Astrocyte (in vitro differentiated cells and primary cell): ENCODE results near the gene VAV2. TPM values are rescaled to one million over a fixed set of nuclear protein-coding genes. Genes with fewer than 3 reads are reported as not detected.

Source experiments
- DNase-seq: peaks from one replicate; pipeline ENCODE4 v3.0.0-alpha.2; 2010; ENCODE audit warnings: low read depth
- FAIRE-seq: peaks from 2 replicates; lab custom pipeline; 2011; peaks lifted over from hg19 to GRCh38; lab: Jason Lieb, UNC
- H2AFZ ChIP-seq: 2 replicates; pipeline ENCODE4 v1.6.0; 2012; ENCODE audit warnings: low read depth, low read length, inconsistent platforms
- H3K27ac ChIP-seq: 2 replicates; pipeline ENCODE4 v1.5.1; 2011; ENCODE audit warnings: low read depth, low read length, inconsistent platforms
- H3K27me3 ChIP-seq: 2 replicates; pipeline ENCODE4 v1.6.0; 2011; ENCODE audit warnings: low read length, inconsistent platforms; ENCODE audit not compliant: insufficient read depth
- H3K36me3 ChIP-seq: 2 replicates; pipeline ENCODE4 v1.5.1; 2011; ENCODE audit warnings: low read length, inconsistent platforms; ENCODE audit not compliant: insufficient read depth
- H3K4me1 ChIP-seq: 2 replicates; pipeline ENCODE4 v1.5.1; 2011; ENCODE audit warnings: low read length, inconsistent platforms; ENCODE audit not compliant: insufficient read depth
- H3K4me2 ChIP-seq: 2 replicates; pipeline ENCODE4 v1.6.0; 2012; ENCODE audit warnings: low read length, inconsistent platforms
- H3K4me3 ChIP-seq: 2 replicates; pipeline ENCODE4 v1.5.1; 2011; ENCODE audit warnings: low read depth, mild to moderate bottlenecking, low read length, inconsistent platforms; ENCODE audit not compliant: insufficient read depth
- H3K79me2 ChIP-seq: 2 replicates; pipeline ENCODE4 v1.6.0; 2012; ENCODE audit warnings: mild to moderate bottlenecking, low read length, inconsistent platforms; ENCODE audit not compliant: insufficient read depth
- H3K9ac ChIP-seq: 2 replicates; pipeline ENCODE4 v1.6.0; 2012; ENCODE audit warnings: mild to moderate bottlenecking, low read length, inconsistent platforms
- H3K9me3 ChIP-seq: 2 replicates; pipeline ENCODE4 v1.5.1; 2012; ENCODE audit warnings: low read depth, mild to moderate bottlenecking, low read length, inconsistent platforms; ENCODE audit not compliant: insufficient read depth
- H4K20me1 ChIP-seq: 2 replicates; pipeline ENCODE4 v1.6.0; 2012; ENCODE audit warnings: low read length, inconsistent platforms; ENCODE audit not compliant: insufficient read depth
- H3K27ac Mint-ChIP-seq: one replicate; pipeline ENCODE4 v1.8.0; 2021; ENCODE audit warnings: mild to moderate bottlenecking, mixed read lengths; ENCODE audit not compliant: unreplicated experiment
- H3K27me3 Mint-ChIP-seq: one replicate; pipeline ENCODE4 v1.8.0; 2021; ENCODE audit warnings: low read depth, mixed read lengths; ENCODE audit not compliant: unreplicated experiment
- H3K36me3 Mint-ChIP-seq: one replicate; pipeline ENCODE4 v1.8.0; 2021; ENCODE audit warnings: low read depth, mixed read lengths; ENCODE audit not compliant: unreplicated experiment
- H3K4me1 Mint-ChIP-seq: one replicate; pipeline ENCODE4 v1.8.0; 2021; ENCODE audit warnings: low read depth, mixed read lengths; ENCODE audit not compliant: unreplicated experiment
- H3K4me3 Mint-ChIP-seq: one replicate; pipeline ENCODE4 v1.8.0; 2021; ENCODE audit warnings: mild to moderate bottlenecking, moderate library complexity, mixed read lengths; ENCODE audit not compliant: unreplicated experiment
- H3K9me3 Mint-ChIP-seq: one replicate; pipeline ENCODE4 v1.8.0; 2021; ENCODE audit warnings: mild to moderate bottlenecking, mixed read lengths; ENCODE audit not compliant: unreplicated experiment
- EZH2 ChIP-seq: IDR thresholded peaks from 2 replicates; pipeline ENCODE4 v1.6.1; 2012; ENCODE audit warnings: mild to moderate bottlenecking, low read length, inconsistent platforms; ENCODE audit not compliant: insufficient read depth
- total RNA-seq: library from RNA; stranded (reverse); gene quantifications from 2 replicates; pipeline ENCODE4 v1.2.1, GENCODE V29; 2021
- TF ChIP-seq, protein P1 (sequence below): IDR thresholded peaks from 2 replicates; pipeline ENCODE4 v1.5.1; 2011; ENCODE audit warnings: low read depth, mild to moderate bottlenecking, inconsistent platforms, low read length, moderate library complexity; ENCODE audit not compliant: insufficient read depth

VAV2 gene
- total RNA-seq, 1 donor from 2014 or later, result 36.5 TPM

DNA sequence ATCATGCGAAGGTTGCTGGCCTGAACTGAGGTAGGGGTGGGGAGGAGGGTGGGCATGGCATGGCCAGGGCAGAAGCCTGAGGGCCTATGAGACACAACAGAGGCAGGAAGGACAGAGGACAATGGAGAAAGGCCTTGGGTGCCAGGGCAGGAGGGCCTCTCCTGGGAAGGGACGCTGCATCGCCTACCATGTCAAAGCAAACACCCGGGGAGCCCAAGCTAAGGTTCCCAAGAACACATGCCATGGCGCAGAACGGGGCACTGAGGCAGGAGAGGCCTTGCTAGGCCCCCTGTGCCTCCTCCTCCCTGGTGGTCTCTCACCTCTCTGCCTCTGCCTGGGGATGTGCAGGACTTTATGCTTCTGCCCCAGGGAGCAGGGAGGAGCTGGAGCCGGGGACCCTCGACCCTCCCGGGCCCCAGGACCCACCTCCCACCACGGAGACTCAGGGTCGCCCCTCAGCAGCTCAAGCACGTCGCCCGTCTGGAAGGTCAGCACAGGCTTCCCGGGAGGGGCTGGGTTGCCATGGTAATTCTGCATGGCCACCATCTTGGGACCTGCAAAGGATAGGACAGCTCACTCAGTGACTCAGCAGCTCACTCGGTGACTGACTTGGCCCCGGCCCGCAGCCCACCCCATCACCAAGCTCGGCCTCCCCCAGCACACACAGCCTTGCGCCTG is 213.6 kb downstream of the VAV2 start:
- Mint-ChIP-seq H3K9me3 (no peaks in the 10 kb centered on the region), H3K27me3 (no peaks in the 10 kb centered on the region), H3K27ac (no peak overlapping the region), H3K36me3 (peaks cover 15% of the 10 kb centered on the region), H3K4me1 (peaks cover 7% of the 10 kb centered on the region), H3K4me3 (no peak overlapping the region)
- Histone ChIP-seq H3K36me3 (peaks cover 17% of the 10 kb centered on the region), H3K27me3 (no peaks in the 10 kb centered on the region), H3K4me1 (peaks cover 5% of the 10 kb centered on the region), H2AFZ (no peak overlapping the region), H3K4me2 (no peak overlapping the region), H3K9ac (no peak overlapping the region), H3K79me2 (no peaks in the 10 kb centered on the region), H4K20me1 (peaks cover 20% of the 10 kb centered on the region), H3K4me3 (no peak overlapping the region), H3K9me3 (no peaks in the 10 kb centered on the region), H3K27ac (no peak overlapping the region)
- no peak for FAIRE-seq
- DNase-seq, result no peak
- TF ChIP-seq, protein P1, sequence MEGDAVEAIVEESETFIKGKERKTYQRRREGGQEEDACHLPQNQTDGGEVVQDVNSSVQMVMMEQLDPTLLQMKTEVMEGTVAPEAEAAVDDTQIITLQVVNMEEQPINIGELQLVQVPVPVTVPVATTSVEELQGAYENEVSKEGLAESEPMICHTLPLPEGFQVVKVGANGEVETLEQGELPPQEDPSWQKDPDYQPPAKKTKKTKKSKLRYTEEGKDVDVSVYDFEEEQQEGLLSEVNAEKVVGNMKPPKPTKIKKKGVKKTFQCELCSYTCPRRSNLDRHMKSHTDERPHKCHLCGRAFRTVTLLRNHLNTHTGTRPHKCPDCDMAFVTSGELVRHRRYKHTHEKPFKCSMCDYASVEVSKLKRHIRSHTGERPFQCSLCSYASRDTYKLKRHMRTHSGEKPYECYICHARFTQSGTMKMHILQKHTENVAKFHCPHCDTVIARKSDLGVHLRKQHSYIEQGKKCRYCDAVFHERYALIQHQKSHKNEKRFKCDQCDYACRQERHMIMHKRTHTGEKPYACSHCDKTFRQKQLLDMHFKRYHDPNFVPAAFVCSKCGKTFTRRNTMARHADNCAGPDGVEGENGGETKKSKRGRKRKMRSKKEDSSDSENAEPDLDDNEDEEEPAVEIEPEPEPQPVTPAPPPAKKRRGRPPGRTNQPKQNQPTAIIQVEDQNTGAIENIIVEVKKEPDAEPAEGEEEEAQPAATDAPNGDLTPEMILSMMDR, result no peak

DNA sequence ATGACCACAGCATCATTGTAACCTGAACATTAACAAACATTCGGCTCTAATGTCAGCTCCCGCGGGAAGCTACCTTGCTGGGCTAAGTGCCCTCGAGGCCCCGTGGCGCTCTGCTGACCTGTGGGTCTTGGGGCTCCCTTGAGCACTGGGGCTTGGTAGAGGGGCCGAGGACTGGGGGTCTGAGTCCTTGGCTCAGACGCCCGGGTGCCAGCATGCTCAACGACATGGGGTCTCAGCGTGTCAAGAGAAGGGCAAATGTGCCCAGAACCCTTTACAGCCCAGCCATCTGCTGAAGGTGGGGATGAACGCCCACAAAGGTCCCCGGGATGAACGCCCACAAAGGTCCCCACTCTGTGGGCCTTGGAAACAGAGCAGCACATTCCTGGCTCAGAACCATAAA is 214.3 kb downstream of the VAV2 start:
- FAIRE-seq, result no peak
- Histone ChIP-seq H2AFZ (no peak overlapping the region), H3K4me2 (no peak overlapping the region), H3K4me3 (no peak overlapping the region), H3K27me3 (no peaks in the 10 kb centered on the region), H3K27ac (no peak overlapping the region), H3K36me3 (peaks cover 17% of the 10 kb centered on the region), H3K9ac (no peak overlapping the region), H3K9me3 (no peaks in the 10 kb centered on the region), H3K79me2 (no peaks in the 10 kb centered on the region), H4K20me1 (peaks cover 19% of the 10 kb centered on the region), H3K4me1 (peaks cover 5% of the 10 kb centered on the region)
- Mint-ChIP-seq H3K27ac (no peak overlapping the region), H3K9me3 (no peaks in the 10 kb centered on the region), H3K36me3 (peaks cover 17% of the 10 kb centered on the region), H3K27me3 (no peaks in the 10 kb centered on the region), H3K4me3 (no peak overlapping the region), H3K4me1 (peaks cover 7% of the 10 kb centered on the region)
- DNase-seq, result no peak
- TF ChIP-seq, protein P1, result no peak
- TF ChIP-seq EZH2, result no peak

DNA sequence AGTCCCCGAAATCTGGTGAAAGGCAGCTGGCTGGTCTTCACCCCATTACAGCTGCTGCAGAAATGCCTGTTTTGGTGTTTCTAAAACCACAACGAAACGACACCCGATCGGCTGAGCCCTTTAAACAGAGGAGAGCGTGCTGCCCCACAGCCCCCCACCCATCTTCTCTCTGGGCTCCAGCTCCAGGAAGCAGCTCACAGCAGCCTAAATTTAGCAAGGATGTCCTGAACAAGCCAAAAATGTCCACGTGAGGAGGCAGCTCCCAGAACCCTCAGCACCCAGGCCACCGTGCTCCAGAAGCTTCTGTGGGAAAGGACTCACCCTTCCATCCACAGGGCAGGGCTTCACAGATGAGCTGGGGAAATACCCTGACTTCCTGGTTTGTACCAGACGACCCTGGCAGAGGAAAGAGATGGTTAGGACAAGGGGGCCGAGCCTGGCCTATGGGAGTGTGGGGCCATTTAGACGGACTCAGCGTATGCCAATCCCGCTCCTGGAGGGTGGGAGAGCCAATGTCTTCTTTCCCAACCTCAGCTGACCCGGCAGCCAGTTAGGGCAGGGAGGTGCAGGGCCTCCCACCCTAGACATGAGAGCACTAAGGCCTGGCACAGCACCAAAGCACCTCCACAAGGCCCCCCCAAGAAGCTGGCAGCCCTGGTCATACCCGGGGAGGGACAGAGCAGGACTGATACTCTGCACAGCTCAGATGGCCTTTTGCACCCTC is 214.9 kb downstream of the VAV2 start:
- H3K4me1 Mint-ChIP-seq, result peaks cover 7% of the 10 kb centered on the region
- no peak overlapping the region for H3K4me3 ChIP-seq
- no peak overlapping the region for H3K27ac Mint-ChIP-seq
- FAIRE-seq, result no peak
- H3K27ac ChIP-seq, result no peak overlapping the region
- H3K9me3 ChIP-seq, result no peaks in the 10 kb centered on the region
- peaks cover 17% of the 10 kb centered on the region for H3K36me3 ChIP-seq
- no peaks in the 10 kb centered on the region for H3K27me3 ChIP-seq
- no peak overlapping the region for H3K9ac ChIP-seq
- H3K27me3 Mint-ChIP-seq, result no peaks in the 10 kb centered on the region
- H3K4me2 ChIP-seq, result no peak overlapping the region
- peaks cover 17% of the 10 kb centered on the region for H3K36me3 Mint-ChIP-seq
- H4K20me1 ChIP-seq, result peaks cover 12% of the 10 kb centered on the region
- DNase-seq, result no peak
- H3K9me3 Mint-ChIP-seq, result no peaks in the 10 kb centered on the region
- H3K4me1 ChIP-seq, result peaks cover 5% of the 10 kb centered on the region
- no peak overlapping the region for H3K4me3 Mint-ChIP-seq
- no peak overlapping the region for H2AFZ ChIP-seq
- TF ChIP-seq, protein P1, result no peak
- TF ChIP-seq EZH2, result no peak
- H3K79me2 ChIP-seq, result no peaks in the 10 kb centered on the region
